SK-N-SH (cell line): ENCODE measurements around the gene GCM1.

Source experiments
- ELF1 ChIP-seq: IDR thresholded peaks from 2 replicates; pipeline ENCODE4 v1.4.0; 2012
- FOXM1 ChIP-seq: IDR thresholded peaks from 2 replicates; pipeline ENCODE4 v1.4.0; 2012; ENCODE audit warnings: low read depth, mild to moderate bottlenecking
- GABPA ChIP-seq: IDR thresholded peaks from 2 replicates; pipeline ENCODE4 v1.4.0; 2012; ENCODE audit warnings: low read depth, mild to moderate bottlenecking
- JUND ChIP-seq: IDR thresholded peaks from 2 replicates; pipeline ENCODE4 v1.4.0; 2012
- MXI1 ChIP-seq: IDR thresholded peaks from 2 replicates; pipeline ENCODE4 v1.6.1; 2012; ENCODE audit warnings: mild to moderate bottlenecking, low read depth, low read length, improper control_type of control experiment
- POLR2AphosphoS5 ChIP-seq: IDR thresholded peaks from 2 replicates; pipeline ENCODE4 v1.6.1; 2012; ENCODE audit warnings: low read depth, low read length
- RAD21 ChIP-seq: IDR thresholded peaks from 2 replicates; pipeline ENCODE4 v1.6.1; 2012; ENCODE audit warnings: mild to moderate bottlenecking, low read length
- TAF1 ChIP-seq: IDR thresholded peaks from 2 replicates; pipeline ENCODE4 v1.6.1; 2012; ENCODE audit warnings: low read depth, mild to moderate bottlenecking, low read length, moderate library complexity, borderline replicate concordance
- TEAD4 ChIP-seq: IDR thresholded peaks from 2 replicates; pipeline ENCODE4 v1.4.0; 2012; ENCODE audit warnings: mild to moderate bottlenecking, borderline replicate concordance; ENCODE audit not compliant: insufficient read depth
- YY1 ChIP-seq: IDR thresholded peaks from 2 replicates; pipeline ENCODE4 v1.4.0; 2012; ENCODE audit warnings: low read depth, mild to moderate bottlenecking
- TF ChIP-seq, protein P1 (sequence below): fragments of 200-600 bp; sonication (generic); IDR thresholded peaks from 2 replicates; pipeline ENCODE4 v1.6.1; 2017; ENCODE audit warnings: antibody characterized with exemption, mild to moderate bottlenecking, moderate library complexity
- TF ChIP-seq, protein P2 (sequence below): fragments of 150-350 bp; IDR thresholded peaks from 2 replicates; pipeline ENCODE4 v1.6.1; 2017; ENCODE audit warnings: antibody characterized with exemption, low read length, low read depth, borderline replicate concordance

DNA sequence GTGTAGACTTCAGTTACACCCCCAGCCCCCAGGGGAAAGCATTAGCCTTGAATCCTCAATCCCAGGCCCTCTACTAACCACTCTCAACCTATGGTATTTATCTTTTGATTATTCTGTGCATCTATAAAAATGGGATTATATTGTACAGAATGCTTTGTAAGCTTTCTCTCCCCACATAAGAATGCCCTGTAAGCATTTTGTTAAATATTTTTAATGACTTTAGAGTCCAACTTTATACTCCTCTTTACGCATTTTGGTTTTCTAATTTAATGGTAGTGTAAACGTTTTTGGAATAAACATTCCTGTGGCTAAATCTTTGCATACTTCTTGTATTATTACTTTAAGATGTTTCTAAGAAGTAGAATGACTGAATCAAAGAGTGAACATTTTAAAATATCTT lies 48.1 kb downstream of the GCM1 start:
- TF ChIP-seq, protein P1, sequence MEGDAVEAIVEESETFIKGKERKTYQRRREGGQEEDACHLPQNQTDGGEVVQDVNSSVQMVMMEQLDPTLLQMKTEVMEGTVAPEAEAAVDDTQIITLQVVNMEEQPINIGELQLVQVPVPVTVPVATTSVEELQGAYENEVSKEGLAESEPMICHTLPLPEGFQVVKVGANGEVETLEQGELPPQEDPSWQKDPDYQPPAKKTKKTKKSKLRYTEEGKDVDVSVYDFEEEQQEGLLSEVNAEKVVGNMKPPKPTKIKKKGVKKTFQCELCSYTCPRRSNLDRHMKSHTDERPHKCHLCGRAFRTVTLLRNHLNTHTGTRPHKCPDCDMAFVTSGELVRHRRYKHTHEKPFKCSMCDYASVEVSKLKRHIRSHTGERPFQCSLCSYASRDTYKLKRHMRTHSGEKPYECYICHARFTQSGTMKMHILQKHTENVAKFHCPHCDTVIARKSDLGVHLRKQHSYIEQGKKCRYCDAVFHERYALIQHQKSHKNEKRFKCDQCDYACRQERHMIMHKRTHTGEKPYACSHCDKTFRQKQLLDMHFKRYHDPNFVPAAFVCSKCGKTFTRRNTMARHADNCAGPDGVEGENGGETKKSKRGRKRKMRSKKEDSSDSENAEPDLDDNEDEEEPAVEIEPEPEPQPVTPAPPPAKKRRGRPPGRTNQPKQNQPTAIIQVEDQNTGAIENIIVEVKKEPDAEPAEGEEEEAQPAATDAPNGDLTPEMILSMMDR, result no peak
- TF ChIP-seq GABPA (no peak), JUND (no peak), YY1 (no peak), FOXM1 (no peak), POLR2AphosphoS5 (no peak), RAD21 (no peak), TAF1 (no peak), TEAD4 (no peak), MXI1 (no peak), ELF1 (no peak)
- TF ChIP-seq, protein P2, sequence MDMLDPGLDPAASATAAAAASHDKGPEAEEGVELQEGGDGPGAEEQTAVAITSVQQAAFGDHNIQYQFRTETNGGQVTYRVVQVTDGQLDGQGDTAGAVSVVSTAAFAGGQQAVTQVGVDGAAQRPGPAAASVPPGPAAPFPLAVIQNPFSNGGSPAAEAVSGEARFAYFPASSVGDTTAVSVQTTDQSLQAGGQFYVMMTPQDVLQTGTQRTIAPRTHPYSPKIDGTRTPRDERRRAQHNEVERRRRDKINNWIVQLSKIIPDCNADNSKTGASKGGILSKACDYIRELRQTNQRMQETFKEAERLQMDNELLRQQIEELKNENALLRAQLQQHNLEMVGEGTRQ, result no peak
